ENCODE results near the gene RPL36.

Gene RPL36

GRCh38 chr19:5717215-5717935 is 27.3 kb downstream of the RPL36 start:
- no peak for DNase-seq (ENCODE audit: low read depth in 2 of 2)
- no peak for TF ChIP-seq CTCF (IDR thresholded peaks at IDR 0.05; ENCODE audit: low read depth, low read length)
- H3K4me3 ChIP-seq (replicated peaks in 1 of 2; ENCODE audit: low read depth in 2 of 2, low read length in 2 of 2), result no peak overlapping the region

- peak overlapping the region; percentile 93 to 96 for H3K4me3 ChIP-seq (replicated peaks in 1 of 2; ENCODE audit: low read depth in 2 of 2, low read length in 2 of 2)
- peak in 1 of 2 donors; percentile 69 for DNase-seq (ENCODE audit: low read depth in 2 of 2)
- TF ChIP-seq CTCF (IDR thresholded peaks at IDR 0.05; ENCODE audit: low read depth, low read length), result no peak
Measured at GRCh38 chr19:5718037-5718578, 28.0 kb downstream of the RPL36 start.

GRCh38 chr19:5718579-5719273 is 28.6 kb downstream of the RPL36 start:
- TF ChIP-seq CTCF (IDR thresholded peaks at IDR 0.05; ENCODE audit: low read depth, low read length), result no peak
- peak overlapping the region; percentile 93 to 96 for H3K4me3 ChIP-seq (replicated peaks in 1 of 2; ENCODE audit: low read depth in 2 of 2, low read length in 2 of 2)
- DNase-seq (ENCODE audit: low read depth in 2 of 2), result peak; percentile 77 to 89

- TF ChIP-seq CTCF (IDR thresholded peaks at IDR 0.05; ENCODE audit: low read depth, low read length), result no peak
- peak in 1 of 2 donors; percentile 26 for DNase-seq (ENCODE audit: low read depth in 2 of 2)
- H3K4me3 ChIP-seq (replicated peaks in 1 of 2; ENCODE audit: low read depth in 2 of 2, low read length in 2 of 2), result peak overlapping the region; percentile 93 to 96
Measured at GRCh38 chr19:5719274-5719960, 29.3 kb downstream of the RPL36 start.

GRCh38 chr19:5719961-5720790 is 30.1 kb downstream of the RPL36 start, which contains the start of the genes CATSPERD and LONP1:
Gene CATSPERD, plus strand, starts transcription at chr19:5720637. Its CDS starts 101 bp downstream, at chr19:5720738.
Gene LONP1, minus strand, starts transcription at chr19:5720146. Its CDS starts 14 bp downstream, at chr19:5720132.
- peak within 1 kb of the TSS; percentile 93 to 96 for H3K4me3 ChIP-seq (replicated peaks in 1 of 2; ENCODE audit: low read depth in 2 of 2, low read length in 2 of 2)
- peak; percentile 95 for TF ChIP-seq CTCF (IDR thresholded peaks at IDR 0.05; ENCODE audit: low read depth, low read length)
- DNase-seq (ENCODE audit: low read depth in 2 of 2), result peak; percentile 99
